Right lobe of liver (tissue), 6 donors: ENCODE measurements around the gene LPCAT1. TPM values are rescaled to one million over a fixed set of nuclear protein-coding genes. Genes with fewer than 3 reads are reported as not detected.

Experiments used
- ATAC-seq, 4 donors: fragments of 200-7000 bp; cut with Tn5 transposase; one replicate each; pipeline ENCODE4 v1.9.1; 2020; ENCODE audit warnings: mild to moderate bottlenecking in 4 of 4, moderate library complexity in 4 of 4
- DNase-seq, 3 donors: peaks; one replicate each; pipeline ENCODE4 v3.0.0-alpha.2; 2020
- H3K27ac ChIP-seq, 3 donors: fragments of 200-600 bp; one replicate each; pipeline ENCODE4 v1.8.0; 2022
- H3K27me3 ChIP-seq, 2 donors: fragments of 200-600 bp; one replicate each; pipeline ENCODE4 v1.8.0; 2022
- H3K36me3 ChIP-seq, 4 donors: fragments of 200-600 bp; sonication (generic) in 1 of 4; one replicate each; pipeline versions ENCODE4 v1.5.1 to v1.8.0; 2017 to 2022; ENCODE audit warnings: control low read depth in 1 of 4
- H3K4me1 ChIP-seq, 4 donors: fragments of 200-600 bp; sonication (generic) in 1 of 4; one replicate each; pipeline versions ENCODE4 v1.5.1 to v1.8.0; 2017 to 2022; ENCODE audit warnings: control low read depth in 1 of 4
- H3K4me3 ChIP-seq, 3 donors: fragments of 200-600 bp; one replicate each; pipeline ENCODE4 v1.8.0; 2022
- H3K9me3 ChIP-seq, 4 donors: fragments of 200-600 bp; sonication (generic) in 1 of 4; one replicate each; pipeline versions ENCODE4 v1.5.1 to v1.8.0; 2017 to 2022; ENCODE audit warnings: control low read depth in 1 of 4
- POLR2A ChIP-seq: fragments of 450-650 bp; IDR thresholded peaks from one replicate; pipeline ENCODE4 v1.6.1; 2017; ENCODE audit warnings: antibody characterized with exemption, mild to moderate bottlenecking
- WGBS: methylation state at CpG from one replicate; pipeline ENCODE4 v1.1.6; 2018; ENCODE audit warnings: low coverage, low lambda C conversion rate; ENCODE audit not compliant: insufficient coverage; ENCODE audit errors: missing lambda C conversion rate; 5-methylcytosine and 5-hydroxymethylcytosine counted together
- intact Hi-C, 2 donors: fragments of 100-400 bp; cut with DNase I; formaldehyde crosslinking; loops; one replicate each; pipeline versions ENCODE4 v1.11.2 to v1.14.1; 2022
- total RNA-seq, 6 experiments: library from RNA; depleted of rRNA in 2 of 6; stranded (reverse); fragments of >200 nt in 2 of 6; fragmentation: NEBNext Ultra II Directional in 3 of 6; extraction: Animal tissue kit (Norgen Biotek cat#: 25700) in 3 of 6; gene quantifications; one replicate each; pipeline versions ENCODE4 v1.1.0 to v1.2.4, GENCODE V29; 2016 to 2023
- TF ChIP-seq, protein P1 (sequence below), 4 donors: fragments of 200-600 bp in 3 of 4; fragments of 450-650 bp in 1 of 4; IDR thresholded peaks; one replicate each; pipeline versions ENCODE4 v1.5.1 to v1.8.0; 2016 to 2022; ENCODE audit warnings: antibody characterized with exemption in 4 of 4, mild to moderate bottlenecking in 2 of 4
- donor health status: DM: no; HTN: yes; CAD: no.
- donor health status: DM: no; HTN: no; CAD: no.
- donor health status: DM: no; HTN: no; CAD: no.
- donor health status: DM: no; HTN: yes; CAD: no.
- donor health status: DM: no; HTN: yes; CAD: no.

The LPCAT1 gene
- total RNA-seq, 6 experiments from 2014 or later, result 6.9 to 38.6 (median 13.1) TPM

- 85% methylated on average over 8 of the region's 8 CpGs for WGBS
- intact Hi-C loops, result no loop called here
- no peak for ATAC-seq
- Histone ChIP-seq H3K36me3 (no peaks in the 10 kb centered on the region), H3K4me1 (no peaks in the 10 kb centered on the region), H3K27me3 (no peaks in the 10 kb centered on the region), H3K27ac (no peak overlapping the region), H3K4me3 (no peak overlapping the region), H3K9me3 (no peaks in the 10 kb centered on the region)
- peak; percentile 17 to 43 (median 32) for DNase-seq
- TF ChIP-seq, protein P1, sequence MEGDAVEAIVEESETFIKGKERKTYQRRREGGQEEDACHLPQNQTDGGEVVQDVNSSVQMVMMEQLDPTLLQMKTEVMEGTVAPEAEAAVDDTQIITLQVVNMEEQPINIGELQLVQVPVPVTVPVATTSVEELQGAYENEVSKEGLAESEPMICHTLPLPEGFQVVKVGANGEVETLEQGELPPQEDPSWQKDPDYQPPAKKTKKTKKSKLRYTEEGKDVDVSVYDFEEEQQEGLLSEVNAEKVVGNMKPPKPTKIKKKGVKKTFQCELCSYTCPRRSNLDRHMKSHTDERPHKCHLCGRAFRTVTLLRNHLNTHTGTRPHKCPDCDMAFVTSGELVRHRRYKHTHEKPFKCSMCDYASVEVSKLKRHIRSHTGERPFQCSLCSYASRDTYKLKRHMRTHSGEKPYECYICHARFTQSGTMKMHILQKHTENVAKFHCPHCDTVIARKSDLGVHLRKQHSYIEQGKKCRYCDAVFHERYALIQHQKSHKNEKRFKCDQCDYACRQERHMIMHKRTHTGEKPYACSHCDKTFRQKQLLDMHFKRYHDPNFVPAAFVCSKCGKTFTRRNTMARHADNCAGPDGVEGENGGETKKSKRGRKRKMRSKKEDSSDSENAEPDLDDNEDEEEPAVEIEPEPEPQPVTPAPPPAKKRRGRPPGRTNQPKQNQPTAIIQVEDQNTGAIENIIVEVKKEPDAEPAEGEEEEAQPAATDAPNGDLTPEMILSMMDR (IDR thresholded peaks at IDR 0.05), result no peak
- no peak for TF ChIP-seq POLR2A
Measured at GRCh38 chr5:1543398-1544293, 19.9 kb upstream of the LPCAT1 start.

GRCh38 chr5:1542781-1543180, 19.0 kb upstream of the LPCAT1 start:
- WGBS, result 27% methylated on average over 3 of the region's 3 CpGs
- Histone ChIP-seq H3K4me1 (no peaks in the 10 kb centered on the region), H3K27me3 (no peaks in the 10 kb centered on the region), H3K36me3 (no peaks in the 10 kb centered on the region), H3K4me3 (no peak overlapping the region), H3K9me3 (no peaks in the 10 kb centered on the region), H3K27ac (no peak overlapping the region)
- peak in 2 of 3 donors; percentile 36 to 41 for DNase-seq
- intact Hi-C loops, result no loop called here
- no peak for TF ChIP-seq POLR2A
- TF ChIP-seq, protein P1 (IDR thresholded peaks at IDR 0.05), result no peak
- peak in 3 of 4 donors; percentile 6 to 83 (median 54) for ATAC-seq

DNA sequence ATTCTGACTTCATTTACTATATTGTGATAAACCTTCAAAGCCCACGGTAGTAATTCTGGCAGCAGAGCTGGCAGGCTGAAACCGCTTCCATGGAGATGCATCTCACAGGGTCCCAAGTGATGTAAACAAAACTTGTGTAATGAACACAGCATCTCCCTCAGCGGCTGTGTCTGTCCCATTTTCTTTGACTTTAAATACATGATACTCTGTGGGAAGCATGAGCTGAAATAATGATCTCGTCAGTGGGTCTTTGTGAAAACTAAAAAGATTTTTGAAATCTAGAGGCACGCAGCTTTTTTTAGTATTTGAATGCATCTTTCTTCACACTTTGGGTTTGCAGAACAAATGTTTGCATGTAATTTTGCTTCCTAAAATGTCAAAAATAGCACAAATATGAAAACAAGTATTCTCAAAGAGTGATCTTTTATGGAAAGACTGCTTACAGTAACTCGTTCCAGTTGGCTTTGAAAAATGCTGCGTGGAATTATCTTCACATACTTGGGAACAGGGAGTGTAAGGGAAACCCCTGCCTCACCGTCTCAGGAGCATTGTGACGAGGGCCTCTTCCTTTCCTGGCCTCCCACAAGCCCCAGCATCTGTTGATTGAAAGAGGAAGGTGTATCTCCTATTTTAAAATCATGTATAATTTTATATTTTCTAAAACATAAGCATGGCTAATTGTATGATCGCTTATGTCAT, 18.1 kb upstream of the LPCAT1 start:
- no peaks in the 10 kb centered on the region for H3K36me3 ChIP-seq
- 61% methylated on average over 10 of the region's 10 CpGs for WGBS
- no peaks in the 10 kb centered on the region for H3K9me3 ChIP-seq
- DNase-seq, result no peak
- H3K4me1 ChIP-seq, result peaks cover 0 to 5% (median 0%) of the 10 kb centered on the region in 4 donors
- no peak for ATAC-seq
- no peak overlapping the region for H3K4me3 ChIP-seq
- no peak overlapping the region for H3K27ac ChIP-seq
- intact Hi-C loops, result no loop called here
- no peaks in the 10 kb centered on the region for H3K27me3 ChIP-seq
- TF ChIP-seq, protein P1 (IDR thresholded peaks at IDR 0.05), result no peak
- no peak for TF ChIP-seq POLR2A

- Histone ChIP-seq H3K9me3 (no peaks in the 10 kb centered on the region), H3K4me1 (peaks cover 0 to 5% (median 0%) of the 10 kb centered on the region in 4 donors), H3K4me3 (no peak overlapping the region), H3K27me3 (no peaks in the 10 kb centered on the region), H3K36me3 (no peaks in the 10 kb centered on the region), H3K27ac (no peak overlapping the region)
- TF ChIP-seq, protein P1 (IDR thresholded peaks at IDR 0.05), result no peak
- no peak for TF ChIP-seq POLR2A
- ATAC-seq (no peak), DNase-seq (peak in 2 of 3 donors; percentile 7 to 35)
- intact Hi-C loops, result no loop called here
- 84% methylated on average over 2 of the region's 11 CpGs for WGBS
Measured at GRCh38 chr5:1540831-1541701, 17.3 kb upstream of the LPCAT1 start.
